SKM-1 treated with dmso at 0.1 percent for 144 hours (cell line): Measurements from ENCODE around the gene RPN1.
A peak's percentile ranks its signal among the peaks of the same experiment; 100 is the strongest.
"Not testable (repeated sequence)": the region's sequence is repeated elsewhere in the genome, so short reads cannot be mapped to it uniquely, and the experiment has no call there.

ENCODE experiments used
- DNase-seq: peaks from one replicate; lab custom pipeline; 2025; ENCODE audit not compliant: unreplicated experiment; lab: John Stamatoyannopoulos, UW

RPN1 gene

DNA sequence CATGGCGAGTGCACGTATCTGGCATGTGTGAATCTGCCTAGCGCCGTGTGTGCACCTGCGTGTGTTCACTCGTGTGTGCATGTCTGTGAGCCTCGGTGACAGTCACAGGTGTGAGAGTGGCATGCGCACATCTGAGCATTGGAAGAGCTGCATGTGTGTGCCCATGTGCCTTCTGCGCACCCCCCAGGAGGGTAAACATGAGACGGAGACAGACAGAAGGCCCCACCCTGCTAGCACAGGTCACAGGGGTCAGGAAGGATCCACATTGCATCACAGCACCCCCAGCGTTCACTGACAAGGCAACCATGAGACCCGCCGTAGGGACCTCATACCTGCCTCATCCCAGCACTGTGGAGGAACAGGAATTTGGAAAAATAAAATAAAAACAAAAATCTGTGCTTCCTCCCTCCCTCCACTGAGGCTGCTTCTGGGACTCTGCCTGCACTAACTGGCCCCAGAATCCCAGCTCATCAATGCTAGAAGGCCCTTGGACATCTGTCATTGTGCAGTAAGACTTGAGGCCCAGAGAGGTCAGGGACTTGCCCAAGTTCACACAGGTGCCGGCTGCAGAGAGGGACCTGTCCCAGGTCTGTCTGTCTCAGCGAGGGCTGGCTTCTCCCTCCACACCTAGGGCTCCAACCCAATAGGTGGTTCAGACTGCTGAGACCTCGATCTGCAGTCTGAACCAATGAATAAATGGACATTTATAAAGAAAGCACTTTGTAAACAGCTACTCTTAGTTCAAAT is 37.4 kb downstream of the RPN1 start:
- no peak for DNase-seq

DNA sequence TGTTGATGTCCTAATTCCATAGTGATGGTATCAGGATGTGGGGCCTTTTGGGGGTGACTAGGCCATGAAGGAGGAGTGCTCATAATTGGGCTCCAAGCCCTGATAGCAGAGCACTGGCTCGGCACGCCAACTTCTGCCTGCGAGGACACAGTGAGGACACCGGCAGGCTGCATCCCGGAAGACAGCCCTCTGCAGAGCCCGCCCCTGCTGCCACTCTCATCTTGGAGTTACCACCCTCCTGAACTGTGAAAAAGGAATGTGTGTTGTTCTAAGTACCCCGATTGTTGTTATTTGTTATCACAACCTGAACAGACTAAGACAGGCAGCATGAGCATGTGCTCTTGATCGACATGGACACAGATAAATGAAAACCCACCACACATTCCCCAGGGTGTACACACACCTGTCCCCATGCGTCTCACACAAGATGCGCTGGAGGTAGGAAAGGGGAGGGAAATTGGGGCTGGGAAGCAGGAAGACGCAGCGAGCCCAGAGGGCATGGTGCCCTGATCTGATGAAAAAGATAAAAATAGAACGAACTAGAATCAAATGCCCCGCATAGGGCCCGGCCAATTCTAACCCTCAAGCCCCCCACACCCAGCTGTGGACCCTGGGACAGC is 40.1 kb downstream of the RPN1 start:
- DNase-seq = no peak

DNA sequence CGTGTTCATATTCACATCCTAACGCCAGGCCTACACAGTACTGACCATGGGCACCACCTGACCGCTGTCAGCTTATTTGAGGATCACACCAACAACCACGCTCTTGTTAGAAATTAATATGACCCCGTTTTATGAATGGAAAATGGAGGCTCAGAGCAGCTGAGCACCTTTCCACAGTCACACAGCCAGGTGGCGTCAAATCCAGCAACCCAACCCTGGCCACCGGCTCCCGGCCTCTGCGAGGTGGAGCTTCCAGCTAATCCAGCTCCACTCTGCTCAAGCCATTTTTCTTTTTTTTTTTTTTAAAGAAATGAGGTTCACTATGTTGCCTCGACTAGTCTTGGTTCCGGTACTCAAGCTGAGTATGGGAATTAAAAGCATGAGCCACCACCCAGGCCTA is 41.3 kb downstream of the RPN1 start:
- no peak for DNase-seq

DNA sequence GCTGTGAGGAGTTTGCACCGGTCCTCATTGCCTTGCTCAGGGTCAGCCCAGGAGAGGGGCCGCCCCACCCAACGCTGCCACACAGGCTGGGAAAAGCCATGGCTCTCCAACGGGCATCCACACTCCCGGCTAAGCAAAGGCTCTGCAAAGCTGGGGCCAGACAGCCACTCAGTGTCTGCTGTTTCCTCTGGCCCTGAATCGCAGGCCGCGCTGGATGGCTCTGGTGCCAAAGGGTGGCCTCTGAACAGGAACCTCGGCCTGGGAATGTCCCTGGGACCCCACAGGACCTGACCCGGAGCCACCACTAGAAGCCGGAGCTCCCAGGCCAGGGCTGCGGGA is 42.9 kb downstream of the RPN1 start:
- DNase-seq = no peak

DNA sequence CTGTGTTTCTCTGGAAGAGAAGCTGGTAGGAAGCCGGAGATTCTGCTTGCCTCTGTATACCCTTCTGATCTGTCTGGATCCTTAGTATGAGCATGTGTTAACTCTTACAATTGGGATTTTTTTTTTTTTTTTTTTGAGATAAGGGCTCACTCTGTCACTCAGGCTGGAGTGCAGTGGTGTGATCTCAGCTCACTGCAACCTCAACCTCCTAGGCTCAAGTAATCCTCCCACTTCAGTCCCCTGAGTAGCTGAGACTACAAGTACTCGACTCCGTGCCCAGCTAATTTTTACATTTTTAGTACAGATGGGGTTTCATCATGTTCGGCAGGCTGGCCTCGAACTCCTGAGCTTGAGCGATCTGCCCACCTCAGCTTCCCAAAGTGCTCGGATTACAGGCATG is 44.5 kb downstream of the RPN1 start:
- no peak for DNase-seq

DNA sequence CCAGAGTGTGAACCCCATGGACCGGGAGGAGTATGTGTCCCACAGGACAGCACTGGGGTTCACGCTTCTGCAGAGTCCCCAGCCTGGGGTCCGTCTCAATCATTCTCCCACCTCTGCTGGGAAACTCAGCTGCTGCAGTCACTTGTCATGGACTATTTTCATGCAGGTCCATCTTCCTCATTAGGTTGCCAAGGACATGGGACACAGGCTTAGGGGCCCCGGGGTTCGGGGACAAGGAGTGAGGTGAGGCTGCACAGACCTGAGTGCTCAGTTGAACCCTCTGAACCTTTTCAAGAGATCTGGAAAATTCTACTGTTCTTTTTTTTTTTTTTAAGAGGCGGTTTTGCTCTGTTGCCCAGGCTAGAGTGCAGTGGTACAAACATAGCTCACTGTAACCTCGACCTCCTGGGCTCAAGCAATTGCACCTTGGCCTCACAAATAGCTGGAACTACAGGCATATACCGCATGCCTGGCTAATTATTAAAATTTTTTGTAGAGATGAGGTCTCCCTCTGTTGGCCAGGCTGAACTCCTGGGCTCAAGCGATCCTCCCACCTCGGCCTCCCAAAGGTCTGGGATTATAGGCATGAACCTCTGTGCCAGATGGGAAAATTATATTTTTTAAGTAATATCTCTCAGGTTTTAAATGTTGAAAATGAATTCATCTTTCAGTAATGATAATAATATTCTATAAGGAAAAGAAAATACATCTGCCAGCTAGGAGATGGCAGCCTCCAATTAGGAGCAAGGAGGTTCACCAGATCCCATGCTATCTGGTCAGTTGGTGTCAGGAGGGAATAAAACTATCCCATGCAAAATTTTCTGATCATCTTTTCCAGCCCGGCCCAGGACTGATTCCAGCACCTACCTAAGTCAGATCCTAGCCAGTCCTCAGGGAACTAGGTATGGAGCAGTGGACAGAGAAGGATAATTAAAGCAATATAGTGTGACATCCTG is 45.2 kb downstream of the RPN1 start:
- DNase-seq = no peak

DNA sequence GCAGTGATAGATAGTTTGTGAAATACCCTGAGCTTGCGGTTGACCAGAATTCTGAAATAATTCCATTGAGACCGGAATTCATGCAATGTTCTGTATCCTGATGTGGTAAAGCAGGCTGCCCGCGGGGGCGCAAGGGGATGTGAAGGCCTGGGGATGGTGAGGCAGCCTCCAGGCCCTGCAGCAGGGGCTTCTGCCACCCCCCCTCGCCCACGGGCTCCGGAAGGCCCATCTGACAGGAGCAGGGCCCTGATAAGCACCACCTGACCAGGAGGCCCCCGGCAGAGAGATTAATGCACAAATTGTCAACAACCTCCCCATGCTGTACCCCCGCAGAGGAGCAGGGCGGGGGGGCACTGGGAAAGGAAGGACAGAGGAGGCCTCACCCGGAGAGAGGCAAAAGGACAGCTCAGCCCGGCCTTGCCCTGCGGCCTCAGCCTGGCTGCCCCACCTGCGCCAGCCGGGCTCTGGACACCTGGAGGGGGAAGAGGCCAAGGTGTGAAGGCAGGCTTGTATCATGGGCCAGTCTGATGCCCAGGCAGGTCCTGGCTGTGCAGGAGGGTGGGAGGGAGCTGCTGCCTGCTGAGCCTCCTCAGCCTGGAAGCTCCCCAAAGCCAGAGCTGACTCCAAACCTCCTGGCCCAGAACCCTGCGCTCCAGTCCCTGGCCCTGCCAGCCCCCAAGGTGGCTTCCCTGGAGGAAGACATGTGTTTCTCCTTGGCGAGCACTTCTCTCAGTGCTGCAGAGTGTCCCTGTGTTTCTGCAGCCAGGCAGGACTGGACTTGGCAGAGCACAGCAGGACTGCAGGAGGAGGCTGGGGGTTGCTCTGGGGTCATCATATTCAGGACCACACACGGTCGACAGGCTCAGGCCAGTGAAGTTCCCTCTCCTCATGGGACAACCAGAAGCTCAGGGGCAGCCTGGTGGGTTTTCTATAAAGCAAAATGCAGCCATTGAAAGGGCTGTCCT is 46.5 kb downstream of the RPN1 start:
- peak; percentile 87 for DNase-seq

DNA sequence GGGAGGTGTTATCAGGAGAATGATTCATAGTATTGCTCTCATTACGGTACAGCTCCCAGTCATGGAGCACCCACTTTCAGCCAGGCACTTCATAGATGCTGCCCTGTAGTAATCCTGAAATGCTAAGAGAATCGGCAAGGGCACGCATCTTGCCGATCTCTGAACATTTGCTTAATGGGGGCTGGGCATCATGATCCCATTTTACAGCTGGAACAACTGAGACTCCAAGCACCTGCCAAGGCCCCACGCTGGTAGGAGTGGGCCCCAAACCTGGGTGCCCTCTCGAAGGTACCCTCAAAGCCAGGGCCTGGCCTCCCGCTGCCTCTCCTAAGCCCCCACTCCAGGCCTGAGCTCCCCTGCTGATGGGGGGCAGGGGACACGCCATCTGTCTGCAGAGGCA is 47.3 kb downstream of the RPN1 start:
- no peak for DNase-seq

DNA sequence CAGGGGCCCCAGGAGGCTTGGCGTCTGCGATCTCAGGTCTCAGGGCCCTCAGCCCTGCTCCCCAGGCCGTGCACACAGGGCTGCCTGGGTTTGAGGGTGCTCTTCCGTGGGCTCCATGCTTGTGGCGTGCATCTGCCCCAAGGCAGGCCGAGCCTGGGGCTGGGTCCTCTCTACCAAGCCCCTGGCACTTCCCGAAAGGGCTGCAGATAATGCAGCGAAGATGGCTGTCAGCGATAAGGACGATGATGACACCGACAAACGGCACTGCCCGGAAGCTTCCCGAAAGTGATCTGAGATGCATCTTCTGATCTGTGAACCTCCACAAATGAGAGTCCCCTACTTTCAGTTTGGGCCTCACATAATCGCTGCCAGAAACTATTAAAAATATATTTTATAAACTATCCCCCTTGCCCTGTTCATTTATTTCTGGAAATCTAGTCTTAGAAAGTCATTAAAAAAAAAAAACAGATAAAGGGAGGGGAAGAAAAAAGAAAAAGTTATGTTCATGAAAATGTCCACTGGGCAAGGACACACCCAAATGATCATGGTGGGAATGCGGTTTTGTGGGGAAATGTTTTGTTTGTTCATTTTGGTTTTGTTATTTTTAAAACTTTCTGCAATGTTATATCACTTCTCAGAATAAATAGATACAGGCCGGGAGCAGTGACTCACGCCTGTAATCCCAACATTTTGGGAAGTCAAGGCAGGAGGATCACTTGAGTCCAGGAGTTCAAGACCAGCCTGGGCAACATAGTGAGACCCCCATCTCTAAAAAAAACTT is 51.5 kb downstream of the RPN1 start:
- no peak for DNase-seq

DNA sequence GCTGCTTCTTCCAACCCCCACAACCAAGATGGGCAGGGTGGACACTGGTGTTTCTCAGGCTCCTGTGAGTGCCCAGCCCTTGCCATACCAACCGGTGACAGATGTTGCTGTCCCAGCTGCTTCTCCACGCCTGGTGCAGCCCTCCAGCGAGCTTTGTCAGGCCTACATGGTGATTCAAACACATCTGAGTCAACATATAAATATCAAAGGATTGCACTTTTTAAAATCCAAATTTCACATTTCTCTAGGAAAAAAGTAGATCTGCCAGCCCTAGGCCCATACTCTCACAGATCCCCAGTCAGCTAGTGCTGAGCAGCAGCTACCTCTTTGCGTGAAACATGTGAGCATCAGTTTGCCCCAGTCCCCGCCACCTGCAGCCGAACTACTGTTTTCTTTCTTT is 52.7 kb downstream of the RPN1 start:
- no peak for DNase-seq

DNA sequence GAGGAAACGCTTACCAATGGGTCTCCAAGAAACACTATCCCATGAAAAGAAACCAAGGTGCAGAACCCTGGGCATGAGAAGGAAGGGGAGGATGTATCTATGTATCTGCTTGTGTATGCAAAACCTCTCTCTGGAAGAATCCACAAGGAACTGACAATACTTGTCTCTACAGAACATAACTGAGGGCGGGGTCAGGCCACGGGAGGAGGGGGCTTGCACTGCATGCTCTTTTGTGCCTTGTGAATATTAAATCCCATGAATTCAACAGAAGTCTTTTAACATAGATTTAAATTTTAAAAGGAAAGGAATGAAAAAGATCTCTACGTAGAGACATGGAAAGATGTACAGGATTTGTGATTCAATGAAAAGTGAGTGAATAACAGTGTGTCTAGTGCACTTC is 57.8 kb downstream of the RPN1 start:
- no peak for DNase-seq

DNA sequence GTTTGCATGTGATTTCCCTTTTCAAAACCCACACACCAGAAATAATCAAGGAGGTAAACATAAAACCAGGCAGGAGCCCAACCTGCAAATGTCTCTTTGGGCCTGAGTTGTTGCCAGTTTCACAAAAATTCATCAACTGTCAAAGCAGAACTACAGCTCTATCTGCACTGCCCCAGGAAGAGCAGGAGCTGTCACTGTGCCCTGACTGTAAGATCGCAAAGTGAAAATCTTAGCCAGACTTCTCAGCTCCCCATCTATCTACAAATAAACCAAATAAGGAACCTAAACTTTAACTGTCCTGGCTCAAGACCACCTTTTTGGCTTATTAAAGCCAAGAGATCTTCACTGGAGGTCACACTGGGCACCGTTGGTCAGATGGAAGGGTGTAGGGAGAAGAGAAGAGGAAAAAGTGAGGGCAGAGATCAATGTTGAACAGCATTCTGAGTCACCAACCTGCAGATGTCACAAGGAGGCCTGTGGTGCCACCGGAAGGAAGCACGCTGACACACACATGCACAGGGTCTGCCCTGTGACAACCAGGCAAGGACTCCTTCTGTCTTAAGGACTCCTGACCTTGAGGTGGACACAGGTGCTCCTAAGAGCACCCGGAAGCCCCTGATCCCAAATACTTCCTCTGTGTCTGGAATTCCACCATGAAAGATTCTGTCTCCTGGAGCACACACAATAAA is 58.7 kb downstream of the RPN1 start:
- DNase-seq = peak; percentile 66

DNA sequence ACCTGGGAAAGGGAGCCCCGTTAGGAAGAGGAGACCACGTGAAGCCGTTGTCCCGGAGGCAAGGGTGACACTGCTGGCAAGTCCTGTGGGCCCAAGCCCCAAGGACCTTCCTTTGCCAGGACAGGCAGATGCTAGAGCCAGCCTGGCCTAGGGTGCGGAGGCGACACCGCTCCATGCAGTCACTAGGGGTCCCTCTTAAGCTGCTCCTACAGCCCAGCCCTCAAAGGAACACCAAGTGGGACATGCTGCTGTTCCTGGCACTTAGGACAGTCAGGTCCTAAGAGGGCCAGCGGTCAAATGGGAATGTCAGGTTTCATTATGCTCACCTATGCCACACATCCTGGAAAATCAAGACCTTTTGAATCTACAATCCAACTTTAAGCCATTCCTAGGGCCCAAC is 59.7 kb downstream of the RPN1 start:
- DNase-seq = peak; percentile 19

DNA sequence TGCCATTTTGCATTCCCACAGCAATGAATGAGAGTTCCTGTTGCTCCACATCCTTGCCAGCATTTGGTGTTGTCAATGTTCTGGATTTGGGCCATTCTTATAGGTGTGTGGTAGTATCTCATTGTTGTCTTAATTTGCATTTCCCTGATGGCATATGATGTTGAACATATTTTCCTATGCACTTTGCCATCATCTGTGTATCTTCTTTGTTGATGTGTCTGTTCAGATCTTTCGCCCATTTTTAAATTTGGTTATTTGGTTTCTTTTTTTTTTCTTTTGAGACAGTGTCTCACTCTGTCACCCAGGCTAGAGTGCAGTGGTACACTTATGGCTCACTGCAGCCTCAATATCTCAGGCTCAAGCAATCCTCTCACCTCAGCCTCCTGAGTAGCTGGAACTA is 60.6 kb downstream of the RPN1 start:
- not testable (repeated sequence) for DNase-seq

DNA sequence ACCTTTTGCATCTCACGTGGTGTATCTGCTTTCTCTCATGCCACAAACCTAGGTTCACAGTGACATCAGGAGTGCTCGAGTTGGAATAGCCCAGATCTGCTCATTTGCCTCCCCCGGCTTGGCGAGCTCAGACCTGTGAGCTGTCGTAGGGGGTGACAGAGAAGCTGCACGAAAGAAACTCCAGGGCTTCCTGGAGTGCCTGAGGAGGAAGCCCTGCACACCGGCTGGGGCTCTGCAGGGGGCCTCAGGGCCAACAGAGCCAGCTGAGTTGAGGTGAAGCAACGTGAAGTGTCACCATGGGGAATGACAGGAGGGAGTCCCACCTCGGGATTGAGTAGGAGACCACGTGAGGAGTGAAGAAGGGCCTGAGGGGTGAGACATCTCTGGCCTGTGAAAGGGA is 62.5 kb downstream of the RPN1 start:
- no peak for DNase-seq

DNA sequence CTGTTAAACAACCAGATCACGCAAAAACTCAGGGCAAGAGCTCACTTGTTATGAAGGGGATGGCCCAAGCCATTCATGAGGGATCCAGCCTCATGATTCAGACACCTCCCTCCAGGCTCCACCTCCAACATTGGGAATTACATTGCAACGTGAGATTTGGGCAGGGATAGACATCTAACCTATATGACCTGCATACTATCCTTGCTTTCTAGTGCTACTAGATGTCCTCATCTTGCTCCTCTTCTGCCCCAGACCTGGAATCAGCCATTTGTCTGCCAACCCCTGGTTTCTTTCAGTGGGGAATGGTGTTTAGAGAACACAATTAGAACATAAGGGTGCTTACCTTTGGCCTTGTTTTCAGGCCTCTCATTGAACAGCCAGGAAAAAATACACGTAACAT is 63.2 kb downstream of the RPN1 start:
- DNase-seq = no peak

DNA sequence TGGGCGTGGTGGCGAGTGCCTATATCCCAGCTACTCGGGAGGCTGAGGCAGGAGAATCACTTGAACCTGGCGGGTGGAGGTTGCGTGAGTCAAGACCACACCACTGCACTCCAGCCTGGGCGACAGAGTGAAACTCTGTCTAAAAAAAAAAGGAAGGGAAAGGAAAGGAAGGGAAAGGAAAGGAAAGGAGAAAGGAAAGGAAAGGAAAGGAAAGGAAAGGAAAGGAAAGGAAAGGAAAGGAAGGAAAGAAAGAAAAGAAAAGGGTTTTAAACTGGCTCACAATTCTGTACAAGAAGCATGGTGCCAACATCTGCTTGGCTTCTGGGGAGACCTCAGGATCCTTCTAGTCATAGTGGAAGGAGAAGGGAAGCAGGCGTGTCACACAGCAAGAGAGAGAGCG is 63.7 kb downstream of the RPN1 start:
- DNase-seq = not testable (repeated sequence)

DNA sequence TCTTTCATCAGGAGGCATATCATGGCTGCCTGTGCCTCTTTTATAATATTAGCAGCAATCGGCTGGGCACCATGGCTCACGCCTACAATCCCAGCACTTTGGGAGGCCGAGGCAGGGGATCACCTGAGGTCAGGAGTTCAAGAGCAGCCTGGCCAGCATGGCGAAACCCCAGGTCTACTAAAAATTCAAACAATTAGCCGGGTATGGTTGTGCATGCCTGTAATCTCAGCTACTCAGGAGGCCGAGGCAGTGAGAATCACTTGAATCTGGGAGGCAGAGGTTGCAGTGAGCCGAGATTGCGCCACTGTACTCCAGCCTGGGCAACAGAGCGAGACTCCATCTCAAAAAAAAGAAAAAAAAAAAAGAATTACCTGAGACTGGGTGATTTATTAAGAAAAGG is 64.2 kb downstream of the RPN1 start:
- not testable (repeated sequence) for DNase-seq

DNA sequence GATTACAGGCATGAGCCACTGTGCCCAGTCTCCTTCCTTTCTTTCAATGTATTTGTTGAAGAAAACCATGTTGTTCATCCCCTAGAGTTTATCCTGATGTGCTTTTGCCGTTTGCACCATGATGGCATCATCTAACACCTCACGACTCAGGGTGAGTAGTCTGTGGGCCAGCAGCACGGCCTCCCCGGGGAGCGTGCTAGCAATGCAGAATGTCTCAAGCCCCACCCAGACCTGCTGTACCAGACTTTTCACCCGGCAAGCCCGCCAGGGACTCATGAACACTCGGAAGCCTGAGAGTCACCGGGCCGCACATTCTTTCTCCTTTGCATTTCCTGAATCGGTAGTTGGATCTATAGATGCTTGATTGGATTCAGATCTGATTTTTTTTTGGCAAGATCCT is 64.6 kb downstream of the RPN1 start:
- DNase-seq = no peak
